Psoas muscle (tissue), 8 donors: ENCODE data around the gene KREMEN2. TPM values are rescaled to one million over a fixed set of nuclear protein-coding genes. Genes with fewer than 3 reads are reported as not detected.

Experiments
- ATAC-seq, 4 donors: fragments of 200-7000 bp; cut with Tn5 transposase; one replicate each; pipeline ENCODE4 v1.9.1; 2020; ENCODE audit warnings: moderate library complexity in 3 of 4, mild to moderate bottlenecking in 2 of 4
- DNase-seq, 2 donors: peaks; one replicate each; pipeline ENCODE4 v3.0.0-alpha.2; 2020
- H3K27ac ChIP-seq: fragments of 200-600 bp; one replicate; pipeline ENCODE4 v1.8.0; 2022
- H3K27me3 ChIP-seq, 3 donors: fragments of 200-600 bp in 1 of 3; one replicate each; pipeline versions ENCODE4 v1.6.1 to v1.8.0; 2013 to 2022; ENCODE audit warnings: low read length in 2 of 3, mild to moderate bottlenecking in 2 of 3, moderate library complexity in 1 of 3; ENCODE audit not compliant: insufficient read depth in 3 of 3
- H3K36me3 ChIP-seq, 2 donors: fragments of 200-600 bp in 1 of 2; one replicate each; pipeline versions ENCODE4 v1.6.1 to v1.8.0; 2013 to 2022; ENCODE audit warnings: low read depth in 1 of 2, mild to moderate bottlenecking in 1 of 2, moderate library complexity in 1 of 2; ENCODE audit not compliant: insufficient read depth in 1 of 2
- H3K4me1 ChIP-seq: fragments of 200-600 bp; one replicate; pipeline ENCODE4 v1.8.0; 2022
- H3K4me3 ChIP-seq: fragments of 200-600 bp; one replicate; pipeline ENCODE4 v1.8.0; 2022; ENCODE audit warnings: mild to moderate bottlenecking
- H3K9me3 ChIP-seq: fragments of 200-600 bp; one replicate; pipeline ENCODE4 v1.8.0; 2022
- CTCF ChIP-seq: fragments of 200-600 bp; IDR thresholded peaks from one replicate; pipeline ENCODE4 v1.8.0; 2022; ENCODE audit warnings: antibody characterized with exemption
- WGBS, 3 donors: extraction: QIAGEN DNeasy Blood & Tissue Kit; methylation state at CpG; one replicate each; pipeline versions ENCODE4 v1.1.6 to v1.1.7; 2013; 5-methylcytosine and 5-hydroxymethylcytosine counted together
- intact Hi-C, 2 donors: fragments of 100-400 bp; cut with DNase I; formaldehyde crosslinking; loops; one replicate each; pipeline versions ENCODE4 v1.11.0 to v1.14.2; 2022
- polyA plus RNA-seq, 3 donors: library from polyadenylated mRNA; stranded (reverse); fragments of 200-250 nt; gene quantifications; one replicate each; pipeline ENCODE4 v1.2.3, GENCODE V29; 2013
- total RNA-seq, 4 donors: library from RNA; stranded (reverse); fragmentation: NEBNext Ultra II Directional in 2 of 4; extraction: Animal tissue kit (Norgen Biotek cat#: 25700) in 2 of 4; gene quantifications; one replicate each; pipeline versions ENCODE4 v1.2.1 to v1.2.4, GENCODE V29; 2021 to 2023
- donor health status: healthy with polysubstance abuse.
- donor health status: DM: no; HTN: no; CAD: no; lungs with moderate emphysema.
- donor health status: Bipolar disorder and iron deficiency.
- donor health status: healthy.
- donor health status: DM: yes; HTN: yes; CAD: no.
- donor health status: DM: no; HTN: no; CAD: no.
- donor health status: DM: no; HTN: no; CAD: no.
- donor health status: DM: yes; HTN: yes; CAD: no.

KREMEN2 gene
- total and polyA plus RNA-seq, 7 donors: 0.01 to 0.04 TPM; not detected in 5

GRCh38 chr16:2955779-2956578 is 8.1 kb upstream of the KREMEN2 start:
- WGBS, 3 donors: 45 to 53% (median 49%) methylated on average over 16 to 21 of the region's 21 CpGs
- ATAC-seq: no peak
- Histone ChIP-seq H3K9me3 (no peaks in the 10 kb centered on the region), H3K4me1 (no peaks in the 10 kb centered on the region), H3K36me3 (no peaks in the 10 kb centered on the region), H3K4me3 (no peak overlapping the region), H3K27ac (no peak overlapping the region), H3K27me3 (peaks cover 0 to 36% (median 6%) of the 10 kb centered on the region in 3 donors)
- intact Hi-C loops: no loop called here
- TF ChIP-seq CTCF: no peak
- no peak for DNase-seq

GRCh38 chr16:2956579-2956956 is 7.5 kb upstream of the KREMEN2 start:
- H3K27ac ChIP-seq: no peak overlapping the region
- no peaks in the 10 kb centered on the region for H3K4me1 ChIP-seq
- no peaks in the 10 kb centered on the region for H3K36me3 ChIP-seq
- H3K9me3 ChIP-seq: no peaks in the 10 kb centered on the region
- H3K27me3 ChIP-seq: peaks cover 0 to 41% (median 6%) of the 10 kb centered on the region in 3 donors
- no peak for ATAC-seq
- intact Hi-C loops: no loop called here
- 81 to 83% (median 83%) methylated on average over 9 to 11 of the region's 11 CpGs for WGBS, 3 donors
- no peak for DNase-seq
- TF ChIP-seq CTCF: no peak
- no peak overlapping the region for H3K4me3 ChIP-seq

GRCh38 chr16:2959206-2959605 is 4.9 kb upstream of the KREMEN2 start:
- H3K36me3 ChIP-seq: no peaks in the 10 kb centered on the region
- intact Hi-C loops: no loop called here
- H3K4me1 ChIP-seq: peaks cover 14% of the 10 kb centered on the region
- peak in 1 of 2 donors; percentile 37 for DNase-seq
- no peak overlapping the region for H3K27ac ChIP-seq
- H3K27me3 ChIP-seq: peaks cover 0 to 67% (median 23%) of the 10 kb centered on the region in 3 donors
- TF ChIP-seq CTCF: no peak
- no peak overlapping the region for H3K4me3 ChIP-seq
- no peaks in the 10 kb centered on the region for H3K9me3 ChIP-seq
- no peak for ATAC-seq
- 38 to 47% (median 46%) methylated on average over 10 of the region's 10 CpGs for WGBS, 3 donors

GRCh38 chr16:2960183-2961010 is 3.7 kb upstream of the KREMEN2 start:
- peak in 1 of 2 donors; percentile 32 for DNase-seq
- H3K27me3 ChIP-seq: peaks cover 0 to 76% (median 26%) of the 10 kb centered on the region in 3 donors

More at GRCh38 chr16:2960183-2961010, 3.7 kb upstream of the KREMEN2 start:
- Histone ChIP-seq H3K27ac (no peak overlapping the region), H3K36me3 (no peaks in the 10 kb centered on the region), H3K9me3 (no peaks in the 10 kb centered on the region), H3K4me3 (no peak overlapping the region), H3K4me1 (peaks cover 22% of the 10 kb centered on the region)
- intact Hi-C loops: no loop called here
- whole genome bisulfite sequencing, 3 donors: 69 to 70% (median 70%) methylated on average over 15 to 17 of the region's 17 CpGs
- no peak for ATAC-seq
- no peak for TF ChIP-seq CTCF
